ENCODE data around the gene BCR. TPM values are rescaled to one million over a fixed set of nuclear protein-coding genes. Genes with fewer than 3 reads are reported as not detected.

BCR gene
- total and polyA plus RNA-seq, 2 of the 4 experiments (the other 2 are of a cell fraction) = 28.9 to 44.6 TPM

GRCh38 chr22:23145878-23146470, 34.3 kb upstream of the BCR start:
- H2BK120ac ChIP-seq (ENCODE audit: low read depth, low read length) = peak overlapping the region; percentile 12; the same call in 1 of the 2 replicates
- POLR2A ChIA-PET (ENCODE audit: unreplicated experiment) = interaction anchor here (0.7 kb wide), 1 partner anchor 1033 kb away, joined by 4 read pairs; no protein-coding TSS in a partner anchor
- no peak overlapping the region for H2BK15ac ChIP-seq (ENCODE audit: low read depth, low read length)
- no peak overlapping the region for H3K18ac ChIP-seq (ENCODE audit: low read depth, low read length)
- H2AK5ac ChIP-seq (ENCODE audit: low read depth, low read length) = peak overlapping the region; percentile 73; the same call in 1 of the 2 replicates
- BruUV-seq (replicated peaks) = no TSS peak
- H3K27ac ChIP-seq (ENCODE audit: insufficient read depth, low read length) = peak overlapping the region; percentile 60
- DNase-seq (no peak), ATAC-seq (ENCODE audit: low read depth) (no peak)
- no CpG with 5 or more reads among the region's 2 CpGs for WGBS, 2 experiments (ENCODE audit: extremely low coverage in 2 of 2, insufficient read length in 1 of 2)
- H3K23ac ChIP-seq (ENCODE audit: low read depth, low read length) = peak overlapping the region; percentile 8; the same call in 1 of the 2 replicates
- TF ChIP-seq NFE2L2 (IDR thresholded peaks at IDR 0.05; ENCODE audit: low read depth, low read length) (no peak), RAD21 (IDR thresholded peaks at IDR 0.05; ENCODE audit: low read length) (no peak), POLR2A (IDR thresholded peaks at IDR 0.05; ENCODE audit: low read depth, low read length) (no peak), CEBPB (IDR thresholded peaks at IDR 0.05; ENCODE audit: low read depth, low read length) (no peak), MXI1 (IDR thresholded peaks at IDR 0.05; ENCODE audit: borderline replicate concordance, low read depth, low read length) (no peak), SMC3 (IDR thresholded peaks at IDR 0.05; ENCODE audit: low read depth, low read length) (no peak), MAFK (IDR thresholded peaks at IDR 0.05; ENCODE audit: low read depth, low read length) (no peak), CHD1 (IDR thresholded peaks at IDR 0.05; ENCODE audit: low read depth, low read length) (no peak), FOS (IDR thresholded peaks at IDR 0.05; ENCODE audit: low read depth, low read length) (no peak), USF2 (IDR thresholded peaks at IDR 0.05; ENCODE audit: low read depth, low read length) (no peak), RCOR1 (IDR thresholded peaks at IDR 0.05; ENCODE audit: insufficient replicate concordance, low read length) (no peak), RFX5 (IDR thresholded peaks at IDR 0.05; ENCODE audit: low read depth, low read length) (no peak), MAZ (IDR thresholded peaks at IDR 0.05; ENCODE audit: borderline replicate concordance, low read depth, low read length) (no peak), ELK1 (IDR thresholded peaks at IDR 0.05; ENCODE audit: borderline replicate concordance, low read depth, low read length) (no peak)
- TF ChIP-seq, protein P1, sequence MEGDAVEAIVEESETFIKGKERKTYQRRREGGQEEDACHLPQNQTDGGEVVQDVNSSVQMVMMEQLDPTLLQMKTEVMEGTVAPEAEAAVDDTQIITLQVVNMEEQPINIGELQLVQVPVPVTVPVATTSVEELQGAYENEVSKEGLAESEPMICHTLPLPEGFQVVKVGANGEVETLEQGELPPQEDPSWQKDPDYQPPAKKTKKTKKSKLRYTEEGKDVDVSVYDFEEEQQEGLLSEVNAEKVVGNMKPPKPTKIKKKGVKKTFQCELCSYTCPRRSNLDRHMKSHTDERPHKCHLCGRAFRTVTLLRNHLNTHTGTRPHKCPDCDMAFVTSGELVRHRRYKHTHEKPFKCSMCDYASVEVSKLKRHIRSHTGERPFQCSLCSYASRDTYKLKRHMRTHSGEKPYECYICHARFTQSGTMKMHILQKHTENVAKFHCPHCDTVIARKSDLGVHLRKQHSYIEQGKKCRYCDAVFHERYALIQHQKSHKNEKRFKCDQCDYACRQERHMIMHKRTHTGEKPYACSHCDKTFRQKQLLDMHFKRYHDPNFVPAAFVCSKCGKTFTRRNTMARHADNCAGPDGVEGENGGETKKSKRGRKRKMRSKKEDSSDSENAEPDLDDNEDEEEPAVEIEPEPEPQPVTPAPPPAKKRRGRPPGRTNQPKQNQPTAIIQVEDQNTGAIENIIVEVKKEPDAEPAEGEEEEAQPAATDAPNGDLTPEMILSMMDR (conservative IDR thresholded peaks at IDR 0.05; ENCODE audit: low read depth, low read length) = no peak
- H3K36me3 ChIP-seq (ENCODE audit: control insufficient read depth, insufficient read depth, low read length) = no peaks in the 10 kb centered on the region
- peak overlapping the region; percentile 56 for H3K4me3 ChIP-seq (ENCODE audit: insufficient read depth, low read depth, low read length)
- CTCF ChIA-PET = no interaction called here
- H2AK9ac ChIP-seq (replicated peaks; ENCODE audit: low read depth, low read length, poor library complexity) = peak overlapping the region; percentile 6
- H3K4ac ChIP-seq (ENCODE audit: low read depth, low read length) = peak overlapping the region; percentile 65; the same call in 1 of the 2 replicates
- H4K5ac ChIP-seq (ENCODE audit: low read depth, low read length) = peak overlapping the region; percentile 65; the same call in 1 of the 2 replicates
- no peaks in the 10 kb centered on the region for H3K9me3 ChIP-seq (ENCODE audit: control insufficient read depth, insufficient read depth, low read length)
- intact Hi-C loops (cut with micrococcal nuclease) = no loop called here
- peak overlapping the region; percentile 73 for H3K9ac ChIP-seq (ENCODE audit: low read depth, low read length)
- H3K9me1 ChIP-seq (ENCODE audit: insufficient read depth, low read length) = peaks cover 6% of the 10 kb centered on the region; the same call in 1 of the 2 replicates
- no peaks in the 10 kb centered on the region for H3K27me3 ChIP-seq (ENCODE audit: control insufficient read depth, insufficient read depth, low read length)
- peak overlapping the region; percentile 81 for H3K4me2 ChIP-seq (ENCODE audit: low read depth, low read length)
- peak overlapping the region; percentile 95 for H2AFZ ChIP-seq (replicated peaks; ENCODE audit: low read length, poor library complexity)
- H4K8ac ChIP-seq (ENCODE audit: low read depth in 2 of 2, low read length in 2 of 2) = peak overlapping the region; percentile 76 to 96
- H4K20me1 ChIP-seq (ENCODE audit: insufficient read depth, low read length) = 0 out of 2 replicates have a peak, but pooled peaks cover 4% of the 10 kb centered on the region
- peak overlapping the region; percentile 25; the same call in 1 of the 2 replicates for H4K91ac ChIP-seq (ENCODE audit: insufficient read depth, low read depth, low read length)
- no peak overlapping the region for H2BK20ac ChIP-seq (ENCODE audit: low read depth, low read length)
- peaks cover 19% of the 10 kb centered on the region for H3K4me1 ChIP-seq (ENCODE audit: control insufficient read depth, insufficient read depth, low read length)
- in situ Hi-C loops (cut with MboI; ENCODE audit: low sequenced_read_pairs) = no loop called here
- dilution Hi-C loops (cut with HindIII; ENCODE audit: low sequenced_read_pairs, unreplicated experiment) = no loop called here
- H3K14ac ChIP-seq (replicated peaks; ENCODE audit: low read depth, low read length) = 0 out of 2 replicates have a peak overlapping the region, but pooled peaks have one; percentile 10
- no peak overlapping the region for H2BK5ac ChIP-seq (ENCODE audit: low read depth, low read length, poor library complexity, severe bottlenecking)
- 0 out of 2 replicates have a peak overlapping the region, but pooled peaks have one; percentile 30 for H3K56ac ChIP-seq (ENCODE audit: extremely low read depth, insufficient read depth, low read length)
- H3K79me1 ChIP-seq (ENCODE audit: low read depth in 1 of 2, low read length in 2 of 2) = peaks cover 0 to 6% of the 10 kb centered on the region in 2 experiments; a peak in 1 of 4 replicates

All from IMR-90 (cell line).